Stimulated activated CD8-positive, alpha-beta memory T cell treated with anti-CD3 and anti-CD28 coated beads, Interleukin-7, amount 100 ng/mL, for 48 hours (primary cell): ENCODE results near the gene UGT2B11.
"Not testable (repeated sequence)": the region's sequence is repeated elsewhere in the genome, so short reads cannot be mapped to it uniquely, and the experiment has no call there.

Experiments used
- DNase-seq, 2 donors: peaks; one replicate each; pipeline ENCODE4 v3.0.0-alpha.2; 2020; ENCODE audit warnings: low read depth in 1 of 2; ENCODE audit errors: extremely low read depth in 1 of 2

UGT2B11 gene

DNA sequence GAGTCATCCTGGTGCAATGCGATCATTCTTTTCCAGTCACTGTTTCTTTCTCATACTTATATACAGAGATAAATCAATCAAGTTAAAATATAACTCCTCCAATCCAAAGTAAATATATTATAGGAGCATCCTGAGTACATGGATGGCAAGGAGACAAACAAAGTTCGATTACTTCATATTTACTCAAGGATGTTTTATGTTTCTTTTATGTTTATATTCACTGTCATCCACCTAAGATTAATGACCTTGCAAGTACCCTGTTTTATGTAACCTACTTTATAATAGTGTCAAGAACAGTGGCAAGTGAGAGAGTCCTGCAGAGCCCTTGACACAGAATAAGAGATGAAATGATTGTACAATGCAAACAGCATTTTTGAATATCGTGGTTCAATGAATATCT is at the start of gene UGT2B11:
UGT2B11 (minus strand) TSS at position 33 of the 400 bp plus-strand sequence; CDS start at position 7, 26 bp downstream.
- no peak for DNase-seq

DNA sequence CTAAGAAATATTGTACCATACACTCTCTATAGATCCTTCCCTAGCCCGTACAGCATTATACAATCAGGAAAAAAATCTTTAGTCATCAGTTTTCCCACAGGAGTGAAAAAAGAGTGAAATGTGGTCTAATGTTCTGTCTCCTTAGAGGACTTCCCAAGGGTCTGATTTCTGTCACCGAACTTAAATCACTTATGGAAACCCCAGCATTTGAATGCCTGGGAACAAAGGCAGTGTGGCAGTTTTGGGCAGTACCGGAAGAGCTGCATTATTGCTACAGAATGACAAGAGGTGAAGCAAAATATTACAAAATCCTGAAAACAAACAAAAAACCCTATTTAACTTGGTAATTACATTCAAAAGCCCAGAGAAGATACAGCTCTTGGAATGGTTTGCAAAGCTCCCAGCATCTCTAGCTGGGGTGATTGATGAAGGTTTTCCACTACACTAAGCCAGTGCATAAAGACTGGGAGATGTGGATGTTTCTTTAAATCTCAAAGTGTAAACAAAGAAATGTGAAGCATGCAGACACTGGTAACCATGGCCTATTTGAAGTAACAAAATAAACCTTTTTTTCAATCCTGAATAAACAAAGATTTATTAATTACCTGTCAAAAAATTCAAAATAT is 38.7 kb upstream of the UGT2B11 start:
- DNase-seq = not testable (repeated sequence)

DNA sequence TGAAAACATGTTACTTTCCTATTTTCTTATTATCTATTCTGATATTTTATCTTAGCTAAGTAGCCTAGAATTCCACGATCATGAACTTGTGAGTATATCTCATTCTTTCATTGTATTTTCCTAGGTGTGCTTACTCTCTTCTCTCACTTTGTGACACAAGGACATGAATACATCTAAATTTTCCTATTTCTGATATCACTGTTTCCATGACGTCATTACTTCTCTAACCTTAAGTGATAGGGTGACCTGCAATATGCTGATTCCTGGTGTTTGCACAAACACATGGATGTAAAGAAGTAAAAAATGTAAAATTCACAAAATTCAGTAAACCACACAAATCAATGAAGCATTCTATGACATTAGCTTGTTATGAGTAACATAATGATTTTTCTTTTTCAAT is 36.3 kb upstream of the UGT2B11 start:
- not testable (repeated sequence) for DNase-seq

DNA sequence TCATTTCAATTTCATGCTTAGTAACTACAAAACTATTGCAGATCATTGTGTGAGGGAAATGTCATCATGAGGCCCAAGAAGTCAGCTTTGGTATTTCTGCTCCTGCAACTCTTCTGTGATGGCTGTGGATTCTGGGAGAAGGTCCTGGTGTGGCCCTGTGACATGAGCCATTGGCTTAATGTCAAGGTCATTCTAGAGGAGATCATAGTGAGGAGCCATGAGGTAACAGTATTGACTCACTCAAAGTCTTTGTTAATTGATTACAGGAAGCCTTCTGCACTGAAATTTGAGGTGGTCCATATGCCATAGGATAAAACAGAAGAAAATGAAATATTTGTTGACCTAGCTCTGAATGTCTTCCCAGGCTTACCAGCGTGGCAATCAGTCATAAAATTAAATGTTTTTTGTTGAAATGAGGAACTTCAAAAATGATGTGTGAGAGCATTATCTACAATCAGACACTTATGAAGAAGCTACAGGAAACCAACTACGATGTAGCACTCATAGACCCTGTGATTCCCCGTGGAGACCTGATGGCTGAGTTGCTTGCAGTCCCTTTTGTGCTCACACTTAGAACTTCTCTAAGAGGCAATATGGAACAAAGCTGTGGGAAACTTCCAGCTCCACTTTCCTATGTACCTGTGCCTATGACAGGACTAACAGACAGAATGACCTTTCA is 28.2 kb upstream of the UGT2B11 start:
- DNase-seq = not testable (repeated sequence)

DNA sequence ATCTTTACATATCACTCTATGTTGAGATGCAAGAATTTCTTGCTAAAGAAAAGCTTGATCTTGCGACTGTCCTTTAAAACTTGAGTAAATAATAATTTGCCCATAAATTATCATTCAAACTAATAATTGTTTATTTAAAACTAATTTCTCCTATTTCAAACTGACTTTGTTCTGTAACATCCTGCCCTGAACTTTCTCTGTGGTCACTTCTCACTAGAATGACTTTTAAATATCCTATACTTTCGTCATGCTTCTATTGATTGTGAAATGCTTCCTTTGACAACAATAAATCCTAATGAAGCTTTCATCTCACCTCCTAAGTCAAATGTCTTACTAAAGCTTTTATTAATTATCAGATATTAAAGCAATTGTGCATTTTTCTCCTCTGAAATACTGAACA is 27.2 kb upstream of the UGT2B11 start:
- not testable (repeated sequence) for DNase-seq

DNA sequence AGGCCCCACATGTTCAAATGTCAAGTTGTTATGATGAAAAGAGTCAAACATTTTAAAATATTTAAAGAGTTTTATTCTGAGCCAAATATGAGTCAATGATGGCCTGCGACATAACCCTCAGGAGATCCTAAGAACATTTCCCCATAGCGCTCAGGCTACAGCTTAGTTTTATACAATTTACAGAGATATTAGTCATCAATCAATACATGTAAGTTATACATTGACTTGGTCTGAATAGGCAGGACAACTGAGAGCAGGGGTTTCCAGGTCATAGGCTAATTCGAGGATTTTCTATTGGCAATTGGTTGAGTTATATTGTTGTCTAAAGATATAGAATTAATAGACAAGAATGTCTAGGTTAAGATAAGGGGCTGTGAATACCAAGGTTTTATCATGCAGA is 26.2 kb upstream of the UGT2B11 start:
- DNase-seq = not testable (repeated sequence)

DNA sequence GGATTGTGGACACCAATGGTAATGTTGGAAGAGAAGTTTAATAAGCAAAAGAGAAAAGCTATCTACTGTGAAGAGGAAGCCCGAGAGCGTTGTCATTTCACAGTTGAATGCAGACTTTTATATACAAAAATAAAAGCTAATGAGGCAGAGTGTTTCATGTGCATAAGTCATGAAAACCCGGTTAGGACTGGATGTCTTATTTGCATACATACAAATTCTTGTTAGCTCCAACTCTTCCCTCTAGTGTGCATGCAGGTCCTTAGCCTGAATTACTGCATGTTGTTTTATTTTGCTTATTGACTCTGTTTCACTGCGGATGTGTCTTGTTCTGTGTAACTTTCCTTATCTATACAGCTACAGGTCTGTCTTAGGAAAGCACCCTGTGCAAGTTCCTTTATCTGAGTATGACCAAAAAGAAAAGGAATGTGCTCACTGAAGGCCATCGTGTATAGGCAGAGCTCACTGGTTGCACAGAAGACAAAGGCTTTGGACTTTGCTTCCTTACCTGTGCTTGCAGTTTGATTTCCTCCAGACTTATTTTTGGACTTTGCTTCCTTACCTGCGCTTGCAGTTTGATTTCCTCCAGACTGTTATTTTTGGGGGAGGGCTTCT is 25.1 kb upstream of the UGT2B11 start:
- DNase-seq = no peak

DNA sequence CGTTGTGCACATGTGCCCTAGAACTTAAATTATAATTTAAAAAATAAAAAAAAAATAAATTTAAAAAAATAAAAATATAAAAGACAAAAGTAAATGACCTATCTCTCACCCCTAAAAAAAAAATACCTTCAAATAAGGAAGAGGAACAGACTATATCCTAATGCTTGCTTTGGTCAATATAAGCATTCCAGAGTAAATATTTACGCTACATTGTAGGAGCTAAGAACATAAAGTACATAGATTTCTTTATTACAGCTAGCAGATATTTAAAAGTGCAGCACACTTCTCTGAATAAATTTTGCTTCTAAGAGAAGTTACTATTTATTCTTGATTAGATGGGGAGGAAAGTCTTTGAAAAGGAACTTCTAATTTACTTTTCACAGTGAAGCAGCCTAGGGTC is 24.5 kb upstream of the UGT2B11 start:
- no peak for DNase-seq

DNA sequence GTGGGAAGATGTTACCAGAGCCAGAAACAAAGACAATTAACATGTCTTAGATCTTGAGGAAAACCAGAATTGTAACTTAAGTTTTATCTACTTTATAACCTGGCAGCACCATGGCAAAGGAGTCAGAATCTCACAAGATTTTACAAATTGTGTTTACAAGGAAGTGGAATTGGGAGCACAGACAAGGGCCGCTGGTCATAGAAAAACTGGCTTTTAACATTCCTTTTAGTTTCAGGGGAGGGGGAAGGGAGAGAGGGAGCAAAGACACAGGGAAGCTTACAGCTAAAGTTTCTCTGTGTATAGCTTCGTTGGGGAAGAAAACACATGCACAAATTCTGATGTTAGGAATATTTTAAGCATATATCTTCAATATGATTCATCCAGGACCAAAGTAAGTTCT is 10.3 kb upstream of the UGT2B11 start:
- DNase-seq = no peak

DNA sequence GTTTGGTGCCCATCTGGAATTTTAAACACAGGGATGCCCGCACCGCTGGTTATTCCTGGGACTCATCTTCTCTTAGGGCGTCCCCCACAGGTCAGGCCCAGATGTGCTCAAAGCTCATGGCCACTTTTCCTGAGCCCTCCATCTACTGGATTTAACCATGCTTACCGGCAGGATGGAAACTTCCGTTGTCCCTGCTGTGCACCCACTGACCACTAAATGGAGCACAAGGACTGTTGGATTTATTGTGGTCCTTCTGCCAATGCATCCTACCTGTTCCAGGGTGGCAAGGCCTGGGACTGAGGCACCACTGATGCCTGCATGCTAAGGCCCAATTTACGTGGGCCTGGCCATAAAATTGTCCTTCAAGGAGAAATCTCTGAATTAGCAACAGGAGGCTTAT is 8.7 kb upstream of the UGT2B11 start:
- not testable (repeated sequence) for DNase-seq

DNA sequence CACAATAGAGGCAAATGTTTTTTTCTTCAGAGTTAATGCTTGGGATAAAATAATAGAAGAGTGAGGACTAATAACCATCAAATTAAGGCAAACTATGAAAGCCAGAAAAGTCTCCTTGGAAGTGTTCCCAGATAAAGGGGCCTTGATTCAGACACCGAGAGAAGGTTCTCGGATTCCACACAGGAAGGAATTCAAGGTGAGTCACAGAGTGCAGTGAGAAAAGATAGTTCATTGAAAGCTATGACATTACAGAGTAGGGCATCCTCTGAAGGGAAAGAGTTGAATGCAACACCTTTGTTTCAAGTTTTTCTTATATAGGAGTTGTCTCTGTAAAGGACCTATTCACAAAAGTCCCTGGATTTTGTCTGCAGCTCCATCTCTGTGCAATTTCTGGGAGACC is 3.9 kb upstream of the UGT2B11 start:
- not testable (repeated sequence) for DNase-seq

DNA sequence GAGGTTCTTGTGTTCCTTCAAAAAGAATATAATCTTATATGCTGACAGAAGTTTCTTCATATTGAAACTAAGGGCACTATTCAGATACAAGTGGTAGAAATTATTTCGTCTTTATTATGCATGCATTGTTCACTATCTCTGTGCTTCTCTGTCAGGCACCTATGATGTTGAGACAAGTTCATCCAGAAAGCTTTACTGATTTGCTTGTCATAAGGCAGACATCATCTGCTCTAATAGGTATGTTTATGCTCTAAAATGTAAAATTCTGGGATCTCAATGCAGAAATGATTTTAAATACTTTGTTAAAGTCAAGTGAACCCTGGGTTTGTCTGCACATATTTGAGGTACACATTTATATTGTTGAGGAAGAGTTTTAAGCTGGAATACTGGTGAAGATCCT is 3.6 kb downstream of the UGT2B11 start:
- DNase-seq = no peak

DNA sequence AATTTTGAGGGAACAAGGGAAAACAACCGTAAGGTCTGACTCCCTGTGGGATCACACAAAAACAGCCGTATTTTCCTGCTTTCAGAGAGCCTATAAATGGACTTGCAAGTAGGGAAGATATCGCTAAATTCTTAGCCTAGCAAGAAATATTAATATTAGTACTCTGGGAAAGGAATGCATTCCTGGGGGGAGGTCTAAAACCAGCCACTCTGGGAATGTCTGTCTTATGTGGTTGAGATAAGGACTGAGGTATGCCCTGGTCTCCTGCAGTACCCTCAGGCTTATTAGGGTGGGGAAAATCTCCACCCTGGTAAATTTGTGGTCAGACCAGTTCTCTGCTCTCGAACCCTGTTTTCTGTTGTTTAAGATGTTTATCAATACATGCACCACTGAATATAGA is 16.0 kb downstream of the UGT2B11 start:
- not testable (repeated sequence) for DNase-seq

DNA sequence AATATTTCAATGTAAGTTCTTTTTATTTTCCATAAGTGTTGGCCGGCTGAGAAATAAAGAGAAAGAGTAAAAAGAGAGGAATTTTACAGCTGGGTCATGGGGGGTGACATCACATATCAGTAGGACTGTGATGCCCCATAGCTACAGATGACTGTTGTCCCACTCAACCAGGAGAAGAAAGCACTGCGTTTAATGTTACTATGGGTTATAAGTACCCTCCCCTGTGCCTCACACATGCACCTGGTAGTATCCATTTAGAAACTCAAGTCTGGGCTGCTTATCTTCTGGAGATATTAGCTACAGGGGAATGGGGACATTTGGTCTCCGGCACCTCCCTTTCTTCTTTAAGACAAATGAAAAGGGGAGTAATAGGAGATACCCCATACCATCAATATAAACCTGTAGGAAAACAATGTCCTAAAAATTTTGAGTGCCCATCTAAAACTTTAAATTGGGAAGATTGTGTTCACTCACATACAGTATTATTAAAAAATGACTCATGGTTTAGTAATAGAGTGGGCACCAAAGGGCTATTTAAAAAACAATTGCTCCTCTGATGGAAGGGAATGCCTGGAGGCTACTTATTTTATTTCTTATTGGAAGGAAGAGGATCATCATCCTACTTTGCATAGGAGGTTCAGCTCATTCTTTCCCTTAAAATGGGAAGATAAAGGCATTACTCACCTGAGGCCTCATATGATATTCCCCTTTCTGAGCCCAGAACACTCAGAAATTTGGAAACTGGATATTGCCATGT is 18.2 kb downstream of the UGT2B11 start:
- no peak for DNase-seq

DNA sequence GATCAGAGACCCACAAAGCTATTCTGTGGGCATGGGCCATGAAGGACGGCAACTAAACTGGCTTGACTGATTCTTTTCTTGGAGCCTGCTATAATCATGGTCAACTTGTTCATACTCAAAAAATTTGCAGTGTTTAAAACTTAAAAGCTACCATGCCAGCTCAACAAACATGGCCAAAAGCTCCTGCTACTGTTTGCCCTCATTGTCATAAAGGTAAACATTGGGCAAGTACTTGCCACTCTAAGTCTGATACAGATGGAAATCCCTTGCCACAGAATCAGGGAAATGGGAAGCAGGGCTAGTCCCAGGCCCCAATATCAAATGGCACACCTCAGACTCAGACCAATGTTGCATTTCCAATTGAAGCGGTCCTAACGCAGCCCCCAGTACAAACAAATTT is 20.4 kb downstream of the UGT2B11 start:
- no peak for DNase-seq

DNA sequence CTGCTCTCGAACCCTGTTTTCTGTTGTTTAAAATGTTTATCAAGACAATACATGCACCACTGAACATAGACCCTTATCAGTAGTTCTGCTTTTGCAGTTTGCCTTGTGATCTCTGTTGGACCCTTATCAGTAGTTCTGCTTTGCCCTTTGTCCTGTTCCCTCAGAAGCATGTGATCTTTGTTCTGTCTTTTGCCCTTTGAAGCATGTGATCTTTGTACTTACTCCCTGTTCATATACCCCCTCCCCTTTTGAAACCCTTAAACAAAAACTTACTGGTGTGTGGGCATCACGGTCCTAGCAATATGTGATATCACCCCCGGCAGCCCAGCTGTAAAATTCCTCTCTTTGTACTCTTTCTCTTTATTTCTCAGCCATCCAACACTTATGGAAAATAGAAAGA is 22.6 kb downstream of the UGT2B11 start:
- not testable (repeated sequence) for DNase-seq

DNA sequence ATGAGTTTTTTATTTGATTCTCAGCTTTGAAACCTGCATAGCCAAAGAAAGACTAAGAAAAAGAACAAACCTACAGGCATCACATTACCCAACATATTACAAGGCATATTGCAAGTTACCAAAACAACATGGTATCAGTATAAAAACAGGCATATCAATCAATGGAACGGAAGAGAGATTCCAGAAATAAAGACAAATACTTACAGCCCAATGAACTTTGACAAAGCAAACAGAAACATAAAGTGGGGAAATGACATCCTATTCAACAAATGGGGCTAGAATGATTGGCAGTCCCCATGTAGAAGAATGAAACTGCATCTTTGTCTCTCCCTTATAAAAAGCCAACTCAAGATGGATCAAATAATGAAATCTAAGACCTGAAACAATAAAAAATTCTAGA is 23.9 kb downstream of the UGT2B11 start:
- not testable (repeated sequence) for DNase-seq

DNA sequence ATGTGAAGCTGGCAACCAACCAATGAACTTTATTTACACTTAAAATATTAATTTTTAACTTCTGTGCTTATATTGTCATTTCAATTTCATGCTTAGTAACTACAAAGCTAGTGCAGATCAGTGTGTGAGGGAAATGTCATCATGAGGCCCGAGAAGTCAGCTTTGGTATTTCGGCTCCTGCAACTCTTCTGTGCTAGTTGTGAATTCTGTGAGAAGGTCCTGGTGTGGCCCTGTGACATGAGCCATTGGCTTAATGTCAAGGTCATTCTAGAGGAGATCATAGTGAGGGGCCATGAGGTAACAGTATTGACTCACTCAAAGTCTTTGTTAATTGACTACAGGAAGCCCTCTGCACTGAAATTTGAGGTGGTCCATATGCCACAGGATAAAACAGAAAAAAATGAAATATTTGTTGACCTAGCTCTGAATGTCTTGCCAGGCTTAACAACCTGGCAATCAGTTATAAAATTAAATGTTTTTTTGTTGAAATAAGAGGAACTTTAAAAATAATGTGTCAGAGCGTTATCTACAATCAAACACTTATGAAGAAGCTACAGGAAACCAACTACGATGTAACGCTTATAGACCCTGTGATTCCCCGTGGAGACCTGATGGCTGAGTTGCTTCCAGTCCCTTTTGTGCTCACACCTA is 32.9 kb downstream of the UGT2B11 start:
- DNase-seq = not testable (repeated sequence)

DNA sequence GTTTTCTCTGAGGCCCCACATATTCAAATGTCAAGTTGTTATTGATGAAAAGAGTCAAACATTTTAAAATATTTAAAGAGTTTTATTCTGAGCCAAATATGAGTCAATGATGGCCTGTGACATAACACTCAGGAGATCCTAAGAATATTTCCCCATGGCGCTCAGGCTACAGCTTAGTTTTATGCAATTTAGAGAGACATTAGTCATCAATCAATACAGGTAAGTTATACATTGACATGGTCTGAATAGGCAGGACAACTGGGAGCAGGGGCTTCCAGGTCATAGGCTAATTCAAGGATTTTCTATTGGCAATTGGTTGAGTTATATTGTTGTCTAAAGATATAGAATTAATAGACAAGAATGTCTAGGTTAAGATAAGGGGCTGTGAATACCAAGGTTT is 34.7 kb downstream of the UGT2B11 start:
- DNase-seq = not testable (repeated sequence)

DNA sequence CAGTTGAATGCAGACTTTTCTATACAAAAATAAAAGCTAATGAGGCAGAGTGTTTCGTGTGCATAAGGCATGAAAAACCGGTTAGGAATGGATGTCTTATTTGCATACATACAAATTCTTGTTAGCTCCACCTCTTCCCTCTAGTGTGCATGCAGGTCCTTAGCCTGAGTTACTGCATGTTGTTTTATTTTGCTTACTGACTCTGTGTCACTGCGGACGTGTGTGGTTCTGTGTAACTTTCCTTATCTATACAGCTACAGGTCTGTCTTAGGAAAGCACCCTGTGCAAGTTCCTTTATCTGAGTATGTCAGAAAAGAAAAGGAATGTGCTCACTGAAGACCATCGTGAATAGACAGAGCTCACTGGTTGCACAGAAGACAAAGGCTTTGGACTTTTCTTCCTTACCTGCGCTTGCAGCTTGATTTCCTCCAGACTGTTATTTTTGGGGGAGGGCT is 35.8 kb downstream of the UGT2B11 start:
- DNase-seq = not testable (repeated sequence)
